ENCODE data around the gene LEFTY1. TPM values are rescaled to one million over a fixed set of nuclear protein-coding genes. Genes with fewer than 3 reads are reported as not detected.
A peak's percentile ranks its signal among the peaks of the same experiment; 100 is the strongest.

The LEFTY1 gene
- total RNA-seq, 4 donors from 2014 or later: 1.5 to 15.6 (median 5.6) TPM

- no peaks in the 10 kb centered on the region for H3K27me3 ChIP-seq
- peaks cover 0 to 7% (median 2%) of the 10 kb centered on the region in 4 donors for H3K4me1 ChIP-seq
- H3K27ac ChIP-seq: no peak overlapping the region
- no peak for TF ChIP-seq POLR2A (IDR thresholded peaks at IDR 0.05)
- no peak for TF ChIP-seq CTCF (IDR thresholded peaks at IDR 0.05)
- H3K36me3 ChIP-seq: no peaks in the 10 kb centered on the region
- H3K4me3 ChIP-seq: no peak overlapping the region
- no peaks in the 10 kb centered on the region for H3K9me3 ChIP-seq
- no peak for DNase-seq
Measured at GRCh38 chr1:225907341-225907740, 18.4 kb upstream of the LEFTY1 start.

GRCh38 chr1:225906467-225906866 is 17.5 kb upstream of the LEFTY1 start:
- DNase-seq: no peak
- no peaks in the 10 kb centered on the region for H3K36me3 ChIP-seq
- no peaks in the 10 kb centered on the region for H3K27me3 ChIP-seq
- H3K4me3 ChIP-seq: no peak overlapping the region
- TF ChIP-seq CTCF (IDR thresholded peaks at IDR 0.05) (no peak), POLR2A (IDR thresholded peaks at IDR 0.05) (no peak)
- H3K9me3 ChIP-seq: no peaks in the 10 kb centered on the region
- H3K27ac ChIP-seq: no peak overlapping the region
- peaks cover 0 to 5% (median under 1%) of the 10 kb centered on the region in 4 donors for H3K4me1 ChIP-seq

- no peak overlapping the region for H3K27ac ChIP-seq
Measured at GRCh38 chr1:225903623-225904022, 14.7 kb upstream of the LEFTY1 start.

GRCh38 chr1:225899044-225899925 is 10.3 kb upstream of the LEFTY1 start:
- Histone ChIP-seq H3K4me1 (peaks cover 0 to 18% (median 14%) of the 10 kb centered on the region in 4 donors), H3K4me3 (no peak overlapping the region), H3K27me3 (no peaks in the 10 kb centered on the region), H3K27ac (peak overlapping the region in 1 of 4 donors; percentile 75), H3K36me3 (no peaks in the 10 kb centered on the region), H3K9me3 (no peaks in the 10 kb centered on the region)
- TF ChIP-seq POLR2A (IDR thresholded peaks at IDR 0.05) (no peak), CTCF (IDR thresholded peaks at IDR 0.05) (no peak)
- no peak for DNase-seq

More at GRCh38 chr1:225903623-225904022, 14.7 kb upstream of the LEFTY1 start:
- TF ChIP-seq POLR2A (IDR thresholded peaks at IDR 0.05): no peak
- no peak for TF ChIP-seq CTCF (IDR thresholded peaks at IDR 0.05)
- Histone ChIP-seq H3K9me3 (no peaks in the 10 kb centered on the region), H3K4me1 (peaks cover 0 to 4% (median 0%) of the 10 kb centered on the region in 4 donors), H3K36me3 (no peaks in the 10 kb centered on the region), H3K27me3 (no peaks in the 10 kb centered on the region), H3K4me3 (no peak overlapping the region)
- no peak for DNase-seq

- H3K27me3 ChIP-seq: no peaks in the 10 kb centered on the region
- H3K36me3 ChIP-seq: no peaks in the 10 kb centered on the region
- H3K4me3 ChIP-seq: no peak overlapping the region
- TF ChIP-seq CTCF (IDR thresholded peaks at IDR 0.05): no peak
- no peak for TF ChIP-seq POLR2A (IDR thresholded peaks at IDR 0.05)
- H3K27ac ChIP-seq: peak overlapping the region in 2 of 4 donors; percentile 63 to 75
- H3K4me1 ChIP-seq: peaks cover 0 to 18% (median 14%) of the 10 kb centered on the region in 4 donors
- H3K9me3 ChIP-seq: no peaks in the 10 kb centered on the region
- peak in 2 of 3 donors; percentile 73 to 78 for DNase-seq
Measured at GRCh38 chr1:225897595-225898514, 8.9 kb upstream of the LEFTY1 start.

Data from Peyer's patch (tissue), 4 donors.